Cardiac muscle cell (in vitro differentiated cells and primary cell): ENCODE measurements around the gene CRIM1. TPM values are rescaled to one million over a fixed set of nuclear protein-coding genes. Genes with fewer than 3 reads are reported as not detected.

Source experiments
- DNase-seq, 2 donors: peaks; one replicate each; pipeline versions ENCODE4 v3.0.0 to v3.0.0-alpha.2; 2010 to 2017; ENCODE audit warnings: low read depth in 1 of 2, low spot score in 1 of 2
- H3K27ac ChIP-seq: fragments of 200-600 bp; sonication (generic); 2 replicates; pipeline ENCODE4 v1.5.1; 2016
- H3K27me3 ChIP-seq: fragments of 200-600 bp; sonication (generic); 2 replicates; pipeline ENCODE4 v1.6.0; 2016; ENCODE audit warnings: control low read depth
- H3K36me3 ChIP-seq: fragments of 200-600 bp; sonication (generic); 2 replicates; pipeline ENCODE4 v1.5.1; 2016; ENCODE audit warnings: control low read depth
- H3K4me1 ChIP-seq: fragments of 200-600 bp; sonication (generic); 2 replicates; pipeline ENCODE4 v1.8.1; 2017; ENCODE audit warnings: low read depth, mild to moderate bottlenecking, mixed run types
- H3K4me3 ChIP-seq: fragments of 200-600 bp; sonication (generic); 2 replicates; pipeline ENCODE4 v1.5.1; 2016; ENCODE audit warnings: mild to moderate bottlenecking
- H3K9me3 ChIP-seq: fragments of 200-600 bp; sonication (generic); 2 replicates; pipeline ENCODE4 v1.5.1; 2017; ENCODE audit warnings: low read depth, mild to moderate bottlenecking, control low read depth
- CTCF ChIP-seq: IDR thresholded peaks from 2 replicates; pipeline ENCODE4 v1.5.1; 2012; ENCODE audit warnings: low read depth, mild to moderate bottlenecking, low read length
- polyA plus RNA-seq: library from polyadenylated mRNA; unstranded; fragments of >200 nt; fragmentation: Nextera tagmentation; extraction: Ambion mirVana; gene quantifications from 2 replicates; pipeline ENCODE4 v1.2.1, GENCODE V29; 2016
- total RNA-seq: library from RNA; depleted of rRNA; stranded (reverse); fragments of >200 nt; gene quantifications from 2 replicates; pipeline ENCODE4 v1.2.3, GENCODE V29; 2016

CRIM1 gene
- total and polyA plus RNA-seq, 2 experiments from 2014 or later, result 2.4 to 5.4 TPM

DNA sequence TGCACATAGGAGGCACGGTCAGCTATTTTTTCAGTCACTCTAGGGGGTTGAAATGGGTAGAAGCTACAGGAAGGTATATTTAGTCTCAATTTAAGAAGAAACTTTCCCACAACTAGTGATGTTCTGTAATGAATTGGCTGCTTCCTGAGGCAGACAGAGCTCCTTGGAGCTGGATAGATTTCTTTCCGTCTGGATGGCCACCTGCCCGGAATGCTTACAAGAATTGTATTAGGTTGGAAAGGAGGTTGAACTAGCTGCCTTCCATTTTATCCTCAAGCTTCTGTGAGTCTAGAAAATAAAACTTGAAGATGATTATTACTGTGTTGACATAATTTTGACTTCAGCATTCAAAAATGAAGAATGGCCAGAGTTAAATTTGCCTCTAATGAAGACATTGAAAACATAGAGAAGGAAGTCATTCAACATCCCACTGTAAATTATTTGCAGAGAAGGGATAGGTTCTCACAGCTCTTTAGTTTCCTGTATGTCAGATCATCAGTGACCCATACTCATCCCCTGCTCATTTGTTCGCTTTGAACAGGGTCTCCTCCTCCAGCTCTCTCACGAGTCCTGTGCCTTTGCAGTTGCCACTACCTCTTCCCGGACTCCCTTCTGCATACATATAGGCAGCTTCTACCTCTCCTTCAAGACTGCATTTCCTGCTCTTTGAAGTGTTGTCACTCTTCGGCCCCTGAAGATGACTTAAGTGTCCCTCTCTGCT, 88.8 kb downstream of the CRIM1 start:
- Histone ChIP-seq H3K9me3 (no peaks in the 10 kb centered on the region), H3K27ac (no peak overlapping the region)
- no peak for TF ChIP-seq CTCF

DNA sequence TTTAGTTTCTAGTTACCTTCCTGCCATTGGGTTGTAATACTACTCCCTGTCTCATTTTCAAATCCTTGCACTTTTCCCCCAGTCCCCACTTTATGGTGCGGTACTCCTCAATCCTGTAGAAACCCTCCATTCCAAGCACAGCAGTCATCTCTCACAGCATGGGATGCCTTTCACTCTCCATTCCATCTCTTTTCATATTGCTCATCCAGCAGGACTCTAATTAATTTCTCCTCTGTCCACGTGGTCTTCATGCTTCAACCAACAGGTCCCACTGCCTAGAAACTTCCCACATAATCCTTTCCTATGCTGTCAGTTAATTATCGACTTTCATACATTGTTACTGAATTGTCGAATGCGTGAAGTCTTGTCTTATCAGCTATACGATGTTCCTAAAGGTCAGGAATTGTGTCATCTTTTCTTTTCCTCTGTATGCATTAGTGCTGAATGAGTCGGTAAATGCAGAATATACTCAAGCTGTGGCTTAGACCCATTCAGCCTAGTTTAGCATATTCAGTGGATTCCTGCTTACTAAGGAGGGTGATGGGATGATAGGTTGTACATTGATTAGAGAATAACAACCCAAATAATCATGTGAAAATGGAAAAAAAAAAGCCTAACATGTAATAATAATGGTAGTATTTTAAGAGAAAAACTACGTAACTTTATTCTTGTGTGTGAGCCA, 89.7 kb downstream of the CRIM1 start:
- DNase-seq, result no peak
- TF ChIP-seq CTCF, result no peak
- no peaks in the 10 kb centered on the region for H3K9me3 ChIP-seq
- H3K27me3 ChIP-seq, result peaks cover 41% of the 10 kb centered on the region
- H3K36me3 ChIP-seq, result no peaks in the 10 kb centered on the region
- H3K27ac ChIP-seq, result no peak overlapping the region
- no peak overlapping the region for H3K4me3 ChIP-seq
- peaks cover 9% of the 10 kb centered on the region for H3K4me1 ChIP-seq

More for the DNA sequence above, 88.8 kb downstream of the CRIM1 start:
- no peaks in the 10 kb centered on the region for H3K36me3 ChIP-seq
- no peak for DNase-seq
- no peak overlapping the region for H3K4me3 ChIP-seq
- H3K27me3 ChIP-seq, result peaks cover 41% of the 10 kb centered on the region
- no peaks in the 10 kb centered on the region for H3K4me1 ChIP-seq

- Histone ChIP-seq H3K27me3 (peaks cover 34% of the 10 kb centered on the region), H3K36me3 (no peaks in the 10 kb centered on the region), H3K4me1 (peaks cover 13% of the 10 kb centered on the region), H3K4me3 (no peak overlapping the region), H3K9me3 (no peaks in the 10 kb centered on the region), H3K27ac (no peak overlapping the region)
- DNase-seq, result no peak
- TF ChIP-seq CTCF, result no peak
These were observed 90.7 kb downstream of the CRIM1 start for GRCh38 chr2:36446294-36446693.

DNA sequence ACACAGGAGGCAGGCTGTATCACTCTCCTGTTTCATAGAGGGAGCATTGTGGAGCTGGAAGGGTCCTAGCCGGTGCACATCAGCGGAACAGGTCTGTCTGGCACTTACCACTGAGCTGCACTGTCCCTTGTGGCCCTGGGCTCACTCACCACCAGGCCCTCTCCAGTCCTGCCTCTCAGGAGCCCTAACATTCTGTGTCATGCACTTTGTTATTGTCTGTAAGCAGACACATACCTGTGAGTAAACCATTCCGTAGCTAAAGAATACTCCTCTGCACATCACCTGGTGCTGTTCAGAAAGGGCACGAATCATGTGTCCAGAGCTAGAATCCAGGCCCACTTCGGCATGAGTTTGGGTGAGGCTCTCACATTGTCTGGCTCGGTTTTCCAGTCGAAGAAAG, 93.6 kb downstream of the CRIM1 start:
- Histone ChIP-seq H3K9me3 (no peaks in the 10 kb centered on the region), H3K4me3 (no peak overlapping the region), H3K36me3 (no peaks in the 10 kb centered on the region), H3K27ac (no peak overlapping the region), H3K27me3 (peaks cover 46% of the 10 kb centered on the region), H3K4me1 (peaks cover 13% of the 10 kb centered on the region)
- DNase-seq, result no peak
- TF ChIP-seq CTCF, result no peak

GRCh38 chr2:36449943-36450392, 94.4 kb downstream of the CRIM1 start:
- Histone ChIP-seq H3K27ac (no peak overlapping the region), H3K36me3 (no peaks in the 10 kb centered on the region), H3K4me1 (peaks cover 13% of the 10 kb centered on the region), H3K4me3 (no peak overlapping the region), H3K9me3 (no peaks in the 10 kb centered on the region), H3K27me3 (peaks cover 47% of the 10 kb centered on the region)
- peak; percentile 13 to 56 for DNase-seq
- TF ChIP-seq CTCF, result no peak
